H9 (cell line): ENCODE measurements around the gene SERPINA9. TPM values are rescaled to one million over a fixed set of nuclear protein-coding genes. Genes with fewer than 3 reads are reported as not detected.

Source experiments
- DNase-seq: peaks from one replicate; pipeline ENCODE4 v3.0.0-alpha.2; 2017
- H2AFZ ChIP-seq: one replicate; pipeline ENCODE4 v1.6.1; 2013; ENCODE audit warnings: mild to moderate bottlenecking, low read length, control low read depth, moderate library complexity
- H2AK5ac ChIP-seq: 2 replicates; pipeline ENCODE4 v1.6.1; 2013; ENCODE audit warnings: low read length, control low read depth, mixed read lengths; ENCODE audit not compliant: insufficient read length
- H2BK120ac ChIP-seq: one replicate; pipeline ENCODE4 v1.6.1; 2013; ENCODE audit warnings: low read depth, mild to moderate bottlenecking, low read length, control low read depth, inconsistent platforms; ENCODE audit not compliant: poor library complexity, severe bottlenecking
- H2BK12ac ChIP-seq: 2 replicates; pipeline ENCODE4 v1.6.1; 2013; ENCODE audit warnings: low read length, control low read depth, mixed read lengths, low read depth; ENCODE audit not compliant: insufficient read length
- H2BK15ac ChIP-seq: 2 replicates; pipeline ENCODE4 v1.6.1; 2013; ENCODE audit warnings: low read depth, low read length, control low read depth
- H2BK20ac ChIP-seq: one replicate; pipeline ENCODE4 v1.6.1; 2013; ENCODE audit warnings: low read depth, mild to moderate bottlenecking, low read length, control low read depth, inconsistent platforms; ENCODE audit not compliant: poor library complexity, severe bottlenecking
- H2BK5ac ChIP-seq: 2 replicates; pipeline ENCODE4 v1.6.1; 2013; ENCODE audit warnings: low read length, control low read depth, mixed read lengths; ENCODE audit not compliant: insufficient read length
- H3K14ac ChIP-seq: 2 replicates; pipeline ENCODE4 v1.6.1; 2013; ENCODE audit warnings: low read length, control low read depth; ENCODE audit not compliant: insufficient read depth
- H3K18ac ChIP-seq: 2 replicates; pipeline ENCODE4 v1.6.1; 2013; ENCODE audit warnings: low read depth, mild to moderate bottlenecking, mixed read lengths, low read length, control low read depth; ENCODE audit not compliant: insufficient read length
- H3K23ac ChIP-seq: 2 replicates; pipeline ENCODE4 v1.6.1; 2013; ENCODE audit warnings: low read length, control low read depth, mixed read lengths, low read depth; ENCODE audit not compliant: insufficient read length
- H3K23me2 ChIP-seq: 2 replicates; pipeline ENCODE4 v1.6.1; 2013; ENCODE audit warnings: low read depth, mild to moderate bottlenecking, mixed read lengths, low read length, control low read depth; ENCODE audit not compliant: insufficient read length, poor library complexity, severe bottlenecking
- H3K27ac ChIP-seq: 2 replicates; pipeline ENCODE4 v1.5.1; 2013; ENCODE audit warnings: low read length, control low read depth, mixed read lengths, low read depth; ENCODE audit not compliant: insufficient read length
- H3K27me3 ChIP-seq: 2 replicates; pipeline ENCODE4 v1.6.1; 2013; ENCODE audit warnings: low read length, control low read depth, inconsistent platforms; ENCODE audit not compliant: insufficient read depth
- H3K4ac ChIP-seq: 2 replicates; pipeline ENCODE4 v1.6.1; 2013; ENCODE audit warnings: low read depth, mild to moderate bottlenecking, control low read depth, inconsistent platforms, low read length, moderate library complexity
- H3K4me1 ChIP-seq: 2 replicates; pipeline ENCODE4 v1.6.1; 2013; ENCODE audit warnings: low read length, control low read depth, inconsistent platforms; ENCODE audit not compliant: insufficient read depth
- H3K4me2 ChIP-seq: 2 replicates; pipeline ENCODE4 v1.6.1; 2013; ENCODE audit warnings: low read length, control low read depth, mixed read lengths; ENCODE audit not compliant: insufficient read length, insufficient read depth
- H3K56ac ChIP-seq: 2 replicates; pipeline ENCODE4 v1.6.1; 2013; ENCODE audit warnings: low read depth, mild to moderate bottlenecking, mixed read lengths, low read length, control low read depth; ENCODE audit not compliant: insufficient read length
- H3K79me1 ChIP-seq: 2 replicates; pipeline ENCODE4 v1.6.1; 2013; ENCODE audit warnings: low read depth, mild to moderate bottlenecking, moderate library complexity, low read length, control low read depth, inconsistent platforms; ENCODE audit not compliant: insufficient read depth, poor library complexity, severe bottlenecking
- H3K79me2 ChIP-seq: 2 replicates; pipeline ENCODE4 v1.6.1; 2013; ENCODE audit warnings: low read length, control low read depth, inconsistent platforms; ENCODE audit not compliant: insufficient read depth
- H3K9ac ChIP-seq: 2 replicates; pipeline ENCODE4 v1.6.1; 2013; ENCODE audit warnings: low read length, control low read depth, mixed read lengths; ENCODE audit not compliant: insufficient read length; ENCODE audit errors: extremely low read depth
- H3K9me3 ChIP-seq: one replicate; pipeline ENCODE4 v1.6.1; 2013; ENCODE audit warnings: low read depth, low read length, inconsistent platforms; ENCODE audit not compliant: control insufficient read depth
- H3T11ph ChIP-seq: one replicate; pipeline ENCODE4 v1.6.1; 2013; ENCODE audit warnings: mild to moderate bottlenecking, low read length, control low read depth, inconsistent platforms
- H4K20me1 ChIP-seq: one replicate; pipeline ENCODE4 v1.6.1; 2013; ENCODE audit not compliant: control insufficient read depth, insufficient read length, insufficient read depth
- H4K5ac ChIP-seq: 2 replicates; pipeline ENCODE4 v1.6.1; 2013; ENCODE audit warnings: low read depth, mild to moderate bottlenecking, mixed read lengths, low read length, control low read depth; ENCODE audit not compliant: insufficient read length
- H4K8ac ChIP-seq: replicated peaks from 2 replicates; pipeline ENCODE4 v1.6.1; 2013; ENCODE audit warnings: low read length, control low read depth, mixed read lengths, low read depth; ENCODE audit not compliant: insufficient read length
- H4K91ac ChIP-seq: 2 replicates; pipeline ENCODE4 v1.6.1; 2013; ENCODE audit warnings: low read depth, mild to moderate bottlenecking, moderate library complexity, mixed read lengths, low read length, control low read depth; ENCODE audit not compliant: insufficient read length
- H3K27ac Mint-ChIP-seq, 3 experiments: 2 replicates in 2 of 3; 3 replicates in 1 of 3; pipeline ENCODE4 v1.8.0; 2020 to 2021; ENCODE audit warnings: mixed read lengths in 3 of 3, mild to moderate bottlenecking in 1 of 3, moderate library complexity in 1 of 3
- H3K27me3 Mint-ChIP-seq: 2 replicates; pipeline ENCODE4 v1.8.0; 2021; ENCODE audit warnings: low read depth, mild to moderate bottlenecking, moderate library complexity, mixed read lengths
- H3K36me3 Mint-ChIP-seq, 3 experiments: 2 replicates in 2 of 3; 3 replicates in 1 of 3; pipeline ENCODE4 v1.8.0; 2020 to 2021; ENCODE audit warnings: low read depth in 3 of 3, mixed read lengths in 3 of 3; ENCODE audit not compliant: insufficient read depth in 1 of 3
- H3K4me1 Mint-ChIP-seq, 2 experiments: 2 replicates each; pipeline ENCODE4 v1.8.0; 2020; ENCODE audit warnings: mixed read lengths in 2 of 2
- H3K4me3 Mint-ChIP-seq, 2 experiments: 2 replicates in 1 of 2; 3 replicates in 1 of 2; pipeline ENCODE4 v1.8.0; 2020 to 2021; ENCODE audit warnings: mild to moderate bottlenecking in 2 of 2, mixed read lengths in 2 of 2, moderate library complexity in 1 of 2
- H3K9me3 Mint-ChIP-seq, 2 experiments: 2 replicates in 1 of 2; 3 replicates in 1 of 2; pipeline ENCODE4 v1.8.0; 2020; ENCODE audit warnings: mild to moderate bottlenecking in 2 of 2, mixed read lengths in 2 of 2, moderate library complexity in 1 of 2
- WGBS: extraction: QIAGEN DNeasy Blood & Tissue Kit; methylation state at CpG from one replicate; pipeline ENCODE4 v1.1.7; 2013; ENCODE audit warnings: missing lambda C conversion rate, low lambda C conversion rate, mixed read lengths; ENCODE audit not compliant: insufficient read length; ENCODE audit errors: extremely low coverage; 5-methylcytosine and 5-hydroxymethylcytosine counted together
- total RNA-seq: library from RNA; stranded (reverse); gene quantifications from 2 replicates; pipeline ENCODE4 v1.2.1, GENCODE V29; 2021
- TF ChIP-seq, protein P1 (sequence below): fragments of 200-600 bp; sonication (generic); conservative IDR thresholded peaks from 3 replicates; pipeline ENCODE4 v1.8.0; 2021; ENCODE audit warnings: antibody characterized with exemption, mild to moderate bottlenecking

Gene SERPINA9
- total RNA-seq, 1 experiment from 2014 or later: not detected

DNA sequence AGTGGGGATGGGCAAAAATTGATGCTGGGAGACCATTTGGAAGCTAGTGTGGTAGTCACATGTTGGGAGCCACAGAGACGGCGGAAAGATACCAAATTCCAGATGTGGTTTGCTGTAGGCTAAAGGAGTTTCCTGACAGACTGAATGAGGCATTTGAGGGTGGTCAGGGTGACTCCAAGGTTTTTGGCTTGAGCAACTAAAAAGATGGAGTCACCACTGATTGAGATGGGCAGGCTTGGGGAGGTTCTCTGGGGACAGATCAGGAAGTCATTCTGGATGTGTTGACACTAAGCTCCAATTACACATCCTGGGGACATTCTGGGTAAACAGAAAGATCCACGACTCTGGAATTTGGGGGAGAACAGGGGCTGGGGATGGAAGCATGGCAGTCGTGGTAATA, 15.5 kb upstream of the SERPINA9 start:
- Mint-ChIP-seq H3K27ac (no peak overlapping the region), H3K4me3 (no peak overlapping the region), H3K36me3 (no peaks in the 10 kb centered on the region), H3K27me3 (peaks cover 16% of the 10 kb centered on the region), H3K9me3 (no peaks in the 10 kb centered on the region; a peak in 1 of 5 replicates), H3K4me1 (peaks cover 10 to 12% of the 10 kb centered on the region in 2 experiments)
- DNase-seq: no peak
- Histone ChIP-seq H3K27me3 (no peaks in the 10 kb centered on the region), H3K4ac (no peak overlapping the region), H2AFZ (no peak overlapping the region), H4K20me1 (no peaks in the 10 kb centered on the region), H3K9ac (no peak overlapping the region), H3K56ac (no peak overlapping the region), H3K9me3 (no peaks in the 10 kb centered on the region), H3K27ac (no peak overlapping the region), H2BK20ac (no peak overlapping the region), H3K23me2 (no peaks in the 10 kb centered on the region), H3T11ph (no peak overlapping the region), H4K5ac (no peak overlapping the region), H2BK15ac (no peak overlapping the region), H2AK5ac (no peak overlapping the region), H3K18ac (no peak overlapping the region), H2BK12ac (no peak overlapping the region), H3K14ac (no peak overlapping the region), H3K4me1 (peaks cover 4% of the 10 kb centered on the region; the same call in 1 of the 2 replicates), H4K91ac (no peak overlapping the region), H3K23ac (no peak overlapping the region), H4K8ac (no peak overlapping the region), H2BK120ac (no peak overlapping the region), H3K79me2 (no peaks in the 10 kb centered on the region), H3K4me2 (no peak overlapping the region), H2BK5ac (no peak overlapping the region), H3K79me1 (no peaks in the 10 kb centered on the region)
- TF ChIP-seq, protein P1, sequence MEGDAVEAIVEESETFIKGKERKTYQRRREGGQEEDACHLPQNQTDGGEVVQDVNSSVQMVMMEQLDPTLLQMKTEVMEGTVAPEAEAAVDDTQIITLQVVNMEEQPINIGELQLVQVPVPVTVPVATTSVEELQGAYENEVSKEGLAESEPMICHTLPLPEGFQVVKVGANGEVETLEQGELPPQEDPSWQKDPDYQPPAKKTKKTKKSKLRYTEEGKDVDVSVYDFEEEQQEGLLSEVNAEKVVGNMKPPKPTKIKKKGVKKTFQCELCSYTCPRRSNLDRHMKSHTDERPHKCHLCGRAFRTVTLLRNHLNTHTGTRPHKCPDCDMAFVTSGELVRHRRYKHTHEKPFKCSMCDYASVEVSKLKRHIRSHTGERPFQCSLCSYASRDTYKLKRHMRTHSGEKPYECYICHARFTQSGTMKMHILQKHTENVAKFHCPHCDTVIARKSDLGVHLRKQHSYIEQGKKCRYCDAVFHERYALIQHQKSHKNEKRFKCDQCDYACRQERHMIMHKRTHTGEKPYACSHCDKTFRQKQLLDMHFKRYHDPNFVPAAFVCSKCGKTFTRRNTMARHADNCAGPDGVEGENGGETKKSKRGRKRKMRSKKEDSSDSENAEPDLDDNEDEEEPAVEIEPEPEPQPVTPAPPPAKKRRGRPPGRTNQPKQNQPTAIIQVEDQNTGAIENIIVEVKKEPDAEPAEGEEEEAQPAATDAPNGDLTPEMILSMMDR: no peak
- no CpG with 5 or more reads among the region's 4 CpGs for WGBS
